GM06990 (cell line): Measurements from ENCODE around the gene SPAG7.

Experiments used
- DNase-seq: peaks from one replicate; pipeline ENCODE4 v3.0.0-alpha.2; 2011; ENCODE audit not compliant: insufficient read length; ENCODE audit errors: extremely low read depth
- H3K27me3 ChIP-seq: replicated peaks from 2 replicates; pipeline ENCODE4 v1.6.0; 2011; ENCODE audit warnings: low read length; ENCODE audit not compliant: control insufficient read depth, insufficient read depth
- H3K36me3 ChIP-seq: 2 replicates; pipeline ENCODE4 v1.5.1; 2011; ENCODE audit warnings: low read length; ENCODE audit not compliant: control insufficient read depth, insufficient read depth
- H3K4me3 ChIP-seq: replicated peaks from 2 replicates; pipeline ENCODE4 v1.5.1; 2011; ENCODE audit warnings: low read depth, mild to moderate bottlenecking, control low read depth, low read length
- CTCF ChIP-seq: IDR thresholded peaks from 2 replicates; pipeline ENCODE4 v1.5.1; 2011; ENCODE audit warnings: low read length, control low read depth, mild to moderate bottlenecking, inconsistent platforms; ENCODE audit not compliant: insufficient read depth, poor library complexity, severe bottlenecking

Gene SPAG7

GRCh38 chr17:4967539-4968485 is at the start of gene SPAG7:
SPAG7 (minus strand) TSS chr17:4967817; CDS start chr17:4967804, 13 bp downstream.
- Histone ChIP-seq H3K4me3 (peak within 1 kb of the TSS; percentile 84), H3K36me3 (peaks cover 22% of the 10 kb centered on the region), H3K27me3 (no peaks in the 10 kb centered on the region)
- no peak for TF ChIP-seq CTCF
- DNase-seq: peak; percentile 98

GRCh38 chr17:5014357-5014756 is 46.7 kb upstream of the SPAG7 start:
- no peak for TF ChIP-seq CTCF
- Histone ChIP-seq H3K4me3 (no peak overlapping the region), H3K36me3 (peaks cover 28% of the 10 kb centered on the region), H3K27me3 (no peaks in the 10 kb centered on the region)
- DNase-seq: no peak

- TF ChIP-seq CTCF: no peak
- no peaks in the 10 kb centered on the region for H3K27me3 ChIP-seq
- peak; percentile 41 for DNase-seq
- no peak overlapping the region for H3K4me3 ChIP-seq
- H3K36me3 ChIP-seq: peaks cover 34% of the 10 kb centered on the region
Observed at GRCh38 chr17:5011928-5012327, 44.3 kb upstream of the SPAG7 start.

- Histone ChIP-seq H3K36me3 (peaks cover 41% of the 10 kb centered on the region), H3K4me3 (no peak overlapping the region), H3K27me3 (no peaks in the 10 kb centered on the region)
- DNase-seq: no peak
- TF ChIP-seq CTCF: no peak
Observed at GRCh38 chr17:5003214-5003867, 35.7 kb upstream of the SPAG7 start.

- no peaks in the 10 kb centered on the region for H3K27me3 ChIP-seq
- no peak for DNase-seq
- peaks cover 36% of the 10 kb centered on the region for H3K36me3 ChIP-seq
- no peak overlapping the region for H3K4me3 ChIP-seq
- TF ChIP-seq CTCF: no peak
Observed at GRCh38 chr17:5002121-5002788, 34.6 kb upstream of the SPAG7 start.
